HL-60 (cell line): ENCODE results near the gene PRSS58.

Experiments used
- DNase-seq, 2 experiments: peaks; one replicate each; pipeline ENCODE4 v3.0.0-alpha.2; 2010 to 2020; ENCODE audit warnings: low read depth in 1 of 2, low spot score in 1 of 2
- H3K27ac ChIP-seq: fragments of 250-450 bp; sonication (Bioruptor Pico); replicated peaks from 2 replicates; pipeline ENCODE4 v1.5.1; 2020; ENCODE audit warnings: mild to moderate bottlenecking, moderate library complexity
- H3K27me3 ChIP-seq: fragments of 250-450 bp; sonication (Bioruptor Pico); 2 replicates; pipeline ENCODE4 v1.5.1; 2021; ENCODE audit warnings: mild to moderate bottlenecking, moderate library complexity; ENCODE audit not compliant: insufficient read depth, poor library complexity, severe bottlenecking
- H3K4me3 ChIP-seq: replicated peaks from 2 replicates; pipeline ENCODE4 v1.5.1; 2011; ENCODE audit warnings: mild to moderate bottlenecking, control low read depth, low read length; ENCODE audit not compliant: insufficient read depth
- GABPA ChIP-seq: IDR thresholded peaks from 2 replicates; pipeline ENCODE4 v1.6.1; 2012; ENCODE audit warnings: low read depth
- POLR2AphosphoS5 ChIP-seq: IDR thresholded peaks from 2 replicates; pipeline ENCODE4 v1.6.1; 2012; ENCODE audit warnings: low read depth
- SPI1 ChIP-seq: IDR thresholded peaks from 2 replicates; pipeline ENCODE4 v1.6.1; 2012; ENCODE audit warnings: low read depth, mild to moderate bottlenecking, borderline replicate concordance
- TF ChIP-seq, protein P1 (sequence below): IDR thresholded peaks from one replicate; pipeline ENCODE4 v1.5.1; 2011; ENCODE audit warnings: low read length, control low read depth, inconsistent platforms; ENCODE audit not compliant: insufficient read depth
- TF ChIP-seq, protein P2 (sequence below): IDR thresholded peaks from 2 replicates; pipeline ENCODE4 v1.6.1; 2012; ENCODE audit warnings: low read depth; ENCODE audit not compliant: insufficient replicate concordance

PRSS58 gene

DNA sequence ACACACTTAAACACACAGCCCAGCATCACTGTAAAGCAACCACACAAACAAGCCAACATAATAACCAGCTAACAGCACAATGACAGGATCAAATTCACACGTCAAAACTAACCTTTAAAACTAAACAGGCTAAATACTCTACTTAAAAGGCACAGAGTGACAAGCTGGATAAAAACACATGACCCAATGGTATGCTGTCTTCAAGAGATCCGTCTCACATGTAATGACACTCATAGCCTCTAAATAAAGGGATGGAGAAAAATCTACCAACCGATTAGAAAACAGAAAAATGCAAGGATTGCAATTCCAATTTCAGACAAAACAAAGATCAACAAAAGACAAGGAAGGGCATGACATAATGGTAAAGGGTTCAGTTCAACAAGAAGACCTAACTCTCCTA is 17.2 kb upstream of the PRSS58 start:
- no peak for TF ChIP-seq POLR2AphosphoS5
- TF ChIP-seq, protein P1, sequence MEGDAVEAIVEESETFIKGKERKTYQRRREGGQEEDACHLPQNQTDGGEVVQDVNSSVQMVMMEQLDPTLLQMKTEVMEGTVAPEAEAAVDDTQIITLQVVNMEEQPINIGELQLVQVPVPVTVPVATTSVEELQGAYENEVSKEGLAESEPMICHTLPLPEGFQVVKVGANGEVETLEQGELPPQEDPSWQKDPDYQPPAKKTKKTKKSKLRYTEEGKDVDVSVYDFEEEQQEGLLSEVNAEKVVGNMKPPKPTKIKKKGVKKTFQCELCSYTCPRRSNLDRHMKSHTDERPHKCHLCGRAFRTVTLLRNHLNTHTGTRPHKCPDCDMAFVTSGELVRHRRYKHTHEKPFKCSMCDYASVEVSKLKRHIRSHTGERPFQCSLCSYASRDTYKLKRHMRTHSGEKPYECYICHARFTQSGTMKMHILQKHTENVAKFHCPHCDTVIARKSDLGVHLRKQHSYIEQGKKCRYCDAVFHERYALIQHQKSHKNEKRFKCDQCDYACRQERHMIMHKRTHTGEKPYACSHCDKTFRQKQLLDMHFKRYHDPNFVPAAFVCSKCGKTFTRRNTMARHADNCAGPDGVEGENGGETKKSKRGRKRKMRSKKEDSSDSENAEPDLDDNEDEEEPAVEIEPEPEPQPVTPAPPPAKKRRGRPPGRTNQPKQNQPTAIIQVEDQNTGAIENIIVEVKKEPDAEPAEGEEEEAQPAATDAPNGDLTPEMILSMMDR = no peak
- TF ChIP-seq SPI1 = no peak
- TF ChIP-seq, protein P2, sequence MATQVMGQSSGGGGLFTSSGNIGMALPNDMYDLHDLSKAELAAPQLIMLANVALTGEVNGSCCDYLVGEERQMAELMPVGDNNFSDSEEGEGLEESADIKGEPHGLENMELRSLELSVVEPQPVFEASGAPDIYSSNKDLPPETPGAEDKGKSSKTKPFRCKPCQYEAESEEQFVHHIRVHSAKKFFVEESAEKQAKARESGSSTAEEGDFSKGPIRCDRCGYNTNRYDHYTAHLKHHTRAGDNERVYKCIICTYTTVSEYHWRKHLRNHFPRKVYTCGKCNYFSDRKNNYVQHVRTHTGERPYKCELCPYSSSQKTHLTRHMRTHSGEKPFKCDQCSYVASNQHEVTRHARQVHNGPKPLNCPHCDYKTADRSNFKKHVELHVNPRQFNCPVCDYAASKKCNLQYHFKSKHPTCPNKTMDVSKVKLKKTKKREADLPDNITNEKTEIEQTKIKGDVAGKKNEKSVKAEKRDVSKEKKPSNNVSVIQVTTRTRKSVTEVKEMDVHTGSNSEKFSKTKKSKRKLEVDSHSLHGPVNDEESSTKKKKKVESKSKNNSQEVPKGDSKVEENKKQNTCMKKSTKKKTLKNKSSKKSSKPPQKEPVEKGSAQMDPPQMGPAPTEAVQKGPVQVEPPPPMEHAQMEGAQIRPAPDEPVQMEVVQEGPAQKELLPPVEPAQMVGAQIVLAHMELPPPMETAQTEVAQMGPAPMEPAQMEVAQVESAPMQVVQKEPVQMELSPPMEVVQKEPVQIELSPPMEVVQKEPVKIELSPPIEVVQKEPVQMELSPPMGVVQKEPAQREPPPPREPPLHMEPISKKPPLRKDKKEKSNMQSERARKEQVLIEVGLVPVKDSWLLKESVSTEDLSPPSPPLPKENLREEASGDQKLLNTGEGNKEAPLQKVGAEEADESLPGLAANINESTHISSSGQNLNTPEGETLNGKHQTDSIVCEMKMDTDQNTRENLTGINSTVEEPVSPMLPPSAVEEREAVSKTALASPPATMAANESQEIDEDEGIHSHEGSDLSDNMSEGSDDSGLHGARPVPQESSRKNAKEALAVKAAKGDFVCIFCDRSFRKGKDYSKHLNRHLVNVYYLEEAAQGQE = no peak
- no peak for TF ChIP-seq GABPA
- H3K4me3 ChIP-seq = no peak overlapping the region
- H3K27ac ChIP-seq = no peak overlapping the region
- no peak for DNase-seq
- peaks cover 4% of the 10 kb centered on the region for H3K27me3 ChIP-seq

DNA sequence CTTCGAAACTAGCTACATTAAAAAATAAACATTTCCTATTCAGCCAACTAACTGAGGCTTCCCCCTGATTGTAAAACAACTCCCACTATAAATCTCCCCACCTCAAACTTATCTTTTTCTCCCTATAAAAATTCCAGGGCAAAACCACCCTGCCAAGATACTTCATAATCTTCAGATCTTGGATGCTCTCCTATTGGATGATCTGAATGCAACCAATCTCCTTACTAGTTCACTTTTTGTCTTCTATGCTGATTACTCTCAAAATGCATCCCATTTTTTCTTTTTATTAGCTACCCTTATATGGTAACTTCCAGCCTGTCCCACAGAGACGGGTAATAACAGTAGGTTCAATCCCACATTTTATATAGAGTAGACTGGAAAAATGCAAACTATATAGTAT is 15.0 kb upstream of the PRSS58 start:
- H3K27me3 ChIP-seq = peaks cover 2% of the 10 kb centered on the region
- H3K4me3 ChIP-seq = no peak overlapping the region
- no peak overlapping the region for H3K27ac ChIP-seq
- DNase-seq = no peak
- TF ChIP-seq GABPA (no peak), POLR2AphosphoS5 (no peak), SPI1 (no peak)
- TF ChIP-seq, protein P1 = no peak
- TF ChIP-seq, protein P2 = no peak

DNA sequence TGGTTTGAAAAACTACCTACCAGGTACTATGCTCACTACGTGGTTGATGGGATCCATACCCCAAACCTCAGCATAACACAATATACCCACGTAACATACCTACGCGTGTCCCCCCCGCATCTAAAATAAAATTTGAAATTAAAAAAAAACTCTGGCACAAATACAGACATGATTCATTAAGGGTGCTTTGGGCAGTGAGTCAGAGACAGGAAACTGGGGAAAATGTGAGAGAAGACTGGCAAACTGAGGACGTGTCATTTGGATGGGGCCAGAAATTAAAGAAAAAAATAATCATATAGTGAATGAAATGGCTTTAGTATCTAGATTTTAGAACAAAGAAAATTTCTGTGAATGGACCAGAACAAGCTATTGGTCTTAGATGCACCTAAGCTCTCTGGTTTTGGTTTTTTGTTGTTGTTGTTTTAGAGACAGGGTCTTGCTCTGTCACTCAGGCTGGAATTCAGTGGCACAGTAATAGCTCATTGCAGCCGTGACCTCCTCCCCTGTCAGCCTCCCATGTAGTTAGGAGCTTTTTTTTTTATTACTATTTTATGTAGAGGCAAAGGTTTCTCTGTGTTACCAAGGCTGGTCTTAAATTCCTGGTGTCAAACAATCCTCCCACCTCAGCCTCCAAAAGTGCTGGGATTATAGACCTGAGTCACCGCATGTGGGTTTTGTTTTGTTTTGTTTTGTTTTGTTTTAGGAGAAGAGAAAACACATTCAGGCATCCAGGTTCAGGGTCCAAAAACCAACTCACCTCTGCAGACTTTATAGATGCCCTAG is 5.9 kb upstream of the PRSS58 start:
- Histone ChIP-seq H3K4me3 (no peak overlapping the region), H3K27ac (no peak overlapping the region), H3K27me3 (peaks cover 8% of the 10 kb centered on the region)
- TF ChIP-seq, protein P1 = no peak
- TF ChIP-seq POLR2AphosphoS5 (no peak), GABPA (no peak), SPI1 (no peak)
- TF ChIP-seq, protein P2 = no peak
- no peak for DNase-seq
